ENCODE results near the gene PPP4R2.

GRCh38 chr3:72950801-72951200, 45.8 kb upstream of the PPP4R2 start:
- TF ChIP-seq, protein P1, sequence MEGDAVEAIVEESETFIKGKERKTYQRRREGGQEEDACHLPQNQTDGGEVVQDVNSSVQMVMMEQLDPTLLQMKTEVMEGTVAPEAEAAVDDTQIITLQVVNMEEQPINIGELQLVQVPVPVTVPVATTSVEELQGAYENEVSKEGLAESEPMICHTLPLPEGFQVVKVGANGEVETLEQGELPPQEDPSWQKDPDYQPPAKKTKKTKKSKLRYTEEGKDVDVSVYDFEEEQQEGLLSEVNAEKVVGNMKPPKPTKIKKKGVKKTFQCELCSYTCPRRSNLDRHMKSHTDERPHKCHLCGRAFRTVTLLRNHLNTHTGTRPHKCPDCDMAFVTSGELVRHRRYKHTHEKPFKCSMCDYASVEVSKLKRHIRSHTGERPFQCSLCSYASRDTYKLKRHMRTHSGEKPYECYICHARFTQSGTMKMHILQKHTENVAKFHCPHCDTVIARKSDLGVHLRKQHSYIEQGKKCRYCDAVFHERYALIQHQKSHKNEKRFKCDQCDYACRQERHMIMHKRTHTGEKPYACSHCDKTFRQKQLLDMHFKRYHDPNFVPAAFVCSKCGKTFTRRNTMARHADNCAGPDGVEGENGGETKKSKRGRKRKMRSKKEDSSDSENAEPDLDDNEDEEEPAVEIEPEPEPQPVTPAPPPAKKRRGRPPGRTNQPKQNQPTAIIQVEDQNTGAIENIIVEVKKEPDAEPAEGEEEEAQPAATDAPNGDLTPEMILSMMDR (IDR thresholded peaks at IDR 0.05; ENCODE audit: insufficient read depth, low read length, poor library complexity, severe bottlenecking): no peak
- TF ChIP-seq EZH2phosphoT487 (conservative IDR thresholded peaks at IDR 0.05; ENCODE audit: low read length): no peak
